CD4-positive, alpha-beta T cell treated with Interferon alpha-2 for 1 hour (primary cell): Measurements from ENCODE around the gene COL27A1.
"Not testable (repeated sequence)": the region's sequence is repeated elsewhere in the genome, so short reads cannot be mapped to it uniquely, and the experiment has no call there.

ENCODE experiments used
- DNase-seq, 2 donors: peaks; one replicate each; pipeline ENCODE4 v3.0.0-alpha.2; 2020 to 2022

The COL27A1 gene

GRCh38 chr9:114123031-114123977, 32.0 kb upstream of the COL27A1 start:
- no peak for DNase-seq

- no peak for DNase-seq
These were observed 31.2 kb upstream of the COL27A1 start for GRCh38 chr9:114124138-114124537.

GRCh38 chr9:114124666-114125475, 30.5 kb upstream of the COL27A1 start:
- no peak for DNase-seq

- DNase-seq: no peak
These were observed 29.8 kb upstream of the COL27A1 start for GRCh38 chr9:114125476-114126013.

- DNase-seq: no peak
These were observed 28.9 kb upstream of the COL27A1 start for GRCh38 chr9:114126247-114127060.

GRCh38 chr9:114128759-114129158, 26.6 kb upstream of the COL27A1 start:
- not testable (repeated sequence) for DNase-seq

- DNase-seq: no peak
These were observed 25.2 kb upstream of the COL27A1 start for GRCh38 chr9:114130141-114130540.

- DNase-seq: no peak
These were observed 24.6 kb upstream of the COL27A1 start for GRCh38 chr9:114130624-114131277.

- DNase-seq: no peak
These were observed 23.4 kb upstream of the COL27A1 start for GRCh38 chr9:114131808-114132549.

GRCh38 chr9:114132550-114132918, 22.8 kb upstream of the COL27A1 start:
- DNase-seq: no peak

GRCh38 chr9:114134827-114135396, 20.4 kb upstream of the COL27A1 start:
- no peak for DNase-seq

- DNase-seq: no peak
These were observed 17.5 kb upstream of the COL27A1 start for GRCh38 chr9:114137831-114138230.

GRCh38 chr9:114138552-114138971, 16.8 kb upstream of the COL27A1 start:
- no peak for DNase-seq

GRCh38 chr9:114139071-114139470, 16.3 kb upstream of the COL27A1 start:
- no peak for DNase-seq

GRCh38 chr9:114140401-114140800, 14.9 kb upstream of the COL27A1 start:
- DNase-seq: no peak

GRCh38 chr9:114140850-114141249, 14.5 kb upstream of the COL27A1 start:
- no peak for DNase-seq

GRCh38 chr9:114141553-114142402, 13.6 kb upstream of the COL27A1 start:
- DNase-seq: no peak

- no peak for DNase-seq
These were observed 12.1 kb upstream of the COL27A1 start for GRCh38 chr9:114143234-114143633.

- no peak for DNase-seq
These were observed 8.6 kb upstream of the COL27A1 start for GRCh38 chr9:114146735-114147134.

GRCh38 chr9:114149181-114149580, 6.2 kb upstream of the COL27A1 start:
- DNase-seq: no peak
